KBM-7 (cell line): ENCODE measurements around the gene MEF2C.

Experiments
- DNase-seq: peaks from one replicate; pipeline ENCODE4 v3.0.0-alpha.2; 2015
- in situ Hi-C: fragments of 300-500 bp; cut with MboI; formaldehyde crosslinking; loops from 2 replicates; pipeline ENCODE4 v1.14.3; 2020; ENCODE audit warnings: low sequenced_read_pairs, low pct_unique_long_range_greater_than_20kb, mixed read lengths

MEF2C gene

GRCh38 chr5:88741964-88742363 lies 141.0 kb downstream of the MEF2C start:
- in situ Hi-C loops = no loop called here
- DNase-seq = no peak

GRCh38 chr5:88740604-88741185 lies 142.3 kb downstream of the MEF2C start:
- in situ Hi-C loops = no loop called here
- no peak for DNase-seq

GRCh38 chr5:88736494-88736893 lies 146.5 kb downstream of the MEF2C start:
- in situ Hi-C loops = no loop called here
- DNase-seq = no peak

- in situ Hi-C loops = no loop called here
- peak; percentile 71 for DNase-seq
Measured at GRCh38 chr5:88734983-88735382, 148.0 kb downstream of the MEF2C start.

- peak; percentile 89 for DNase-seq
- in situ Hi-C loops = no loop called here
Measured at GRCh38 chr5:88734191-88734640, 148.8 kb downstream of the MEF2C start.

GRCh38 chr5:88732862-88733261 lies 150.1 kb downstream of the MEF2C start:
- in situ Hi-C loops = no loop called here

GRCh38 chr5:88732181-88732633 lies 150.8 kb downstream of the MEF2C start:
- peak; percentile 98 for DNase-seq
- in situ Hi-C loops = no loop called here

More at GRCh38 chr5:88732862-88733261, 150.1 kb downstream of the MEF2C start:
- DNase-seq = no peak

GRCh38 chr5:88729829-88730182 lies 153.2 kb downstream of the MEF2C start:
- in situ Hi-C loops = no loop called here
- DNase-seq = no peak

GRCh38 chr5:88729084-88729828 lies 153.7 kb downstream of the MEF2C start:
- in situ Hi-C loops = no loop called here
- peak; percentile 92 for DNase-seq

GRCh38 chr5:88727705-88728313 lies 155.2 kb downstream of the MEF2C start:
- DNase-seq = peak; percentile 57
- in situ Hi-C loops = no loop called here

GRCh38 chr5:88725454-88725853 lies 157.5 kb downstream of the MEF2C start:
- no peak for DNase-seq
- in situ Hi-C loops = no loop called here

- in situ Hi-C loops = no loop called here
- DNase-seq = no peak
Measured at GRCh38 chr5:88724201-88724600, 158.8 kb downstream of the MEF2C start.

GRCh38 chr5:88722546-88723073 lies 160.4 kb downstream of the MEF2C start:
- no peak for DNase-seq
- in situ Hi-C loops = no loop called here

- in situ Hi-C loops = no loop called here
- no peak for DNase-seq
Measured at GRCh38 chr5:88719434-88719833, 163.6 kb downstream of the MEF2C start.

- no peak for DNase-seq
- in situ Hi-C loops = no loop called here
Measured at GRCh38 chr5:88718736-88719135, 164.2 kb downstream of the MEF2C start.

- DNase-seq = no peak
- in situ Hi-C loops = no loop called here
Measured at GRCh38 chr5:88716101-88716500, 166.9 kb downstream of the MEF2C start.

- in situ Hi-C loops = no loop called here
Measured at GRCh38 chr5:88715503-88715902, 167.5 kb downstream of the MEF2C start.

GRCh38 chr5:88713818-88714217 lies 169.2 kb downstream of the MEF2C start:
- in situ Hi-C loops = no loop called here
- DNase-seq = no peak

More at GRCh38 chr5:88715503-88715902, 167.5 kb downstream of the MEF2C start:
- DNase-seq = no peak

- in situ Hi-C loops = no loop called here
- no peak for DNase-seq
Measured at GRCh38 chr5:88708682-88709398, 174.1 kb downstream of the MEF2C start.
